Measurements from ENCODE around the gene HCFC1. TPM values are rescaled to one million over a fixed set of nuclear protein-coding genes. Genes with fewer than 3 reads are reported as not detected.
"Not testable (repeated sequence)": the region's sequence is repeated elsewhere in the genome, so short reads cannot be mapped to it uniquely, and the experiment has no call there.

HCFC1 gene
- polyA plus RNA-seq, 4 donors: 31.9 to 59.3 (median 45.1) TPM

DNA sequence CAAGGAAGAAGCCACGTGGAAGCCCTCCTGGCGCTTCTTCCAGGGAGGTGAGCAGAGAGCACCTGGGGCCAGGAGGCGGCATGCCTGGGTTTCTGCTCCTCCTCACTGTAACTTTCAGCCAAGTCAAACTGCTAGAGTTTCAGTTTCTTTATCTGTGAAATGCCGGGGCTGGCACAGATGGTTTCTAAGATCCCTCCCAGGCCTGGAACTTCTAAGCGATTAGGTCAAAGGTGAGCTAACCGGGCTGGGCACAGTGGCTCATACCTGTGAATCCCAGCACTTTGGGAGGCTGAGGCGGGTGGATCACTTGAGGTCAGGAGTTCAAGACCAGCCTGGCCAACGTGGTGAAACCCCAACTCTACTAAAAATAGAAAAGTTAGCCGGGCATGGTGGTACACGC is 8.8 kb upstream of the HCFC1 start:
- DNase-seq (ENCODE audit: low read depth in 4 of 4, low spot score in 2 of 4): not testable (repeated sequence)

DNA sequence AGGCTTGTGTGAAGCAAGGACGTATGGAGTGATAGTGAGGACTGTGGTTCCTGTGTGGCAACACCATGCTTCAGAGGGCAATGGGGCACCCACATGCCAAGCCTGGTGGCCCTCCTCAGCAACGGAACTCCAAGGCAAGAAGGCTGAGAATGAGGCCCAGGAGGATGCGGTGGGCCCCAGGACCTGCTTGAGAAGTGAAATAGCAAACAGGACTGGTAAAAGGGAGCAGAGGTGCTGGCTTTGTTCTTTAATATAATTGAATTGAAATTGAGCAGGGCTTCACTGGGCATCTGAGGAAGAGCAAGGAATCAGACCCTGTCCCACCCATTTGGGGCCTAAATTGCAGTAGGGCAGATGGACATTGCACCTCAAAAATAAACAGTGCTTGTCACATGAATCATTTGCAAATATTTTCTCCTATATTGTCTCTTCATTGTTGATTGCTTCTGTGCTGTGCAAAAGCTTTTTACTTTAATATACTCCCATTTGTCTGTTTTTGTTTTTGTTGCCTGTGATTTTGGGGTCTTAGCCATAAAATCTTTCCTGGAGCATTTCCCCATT is 3.2 kb upstream of the HCFC1 start:
- no peak for DNase-seq (ENCODE audit: low read depth in 4 of 4, low spot score in 2 of 4)

DNA sequence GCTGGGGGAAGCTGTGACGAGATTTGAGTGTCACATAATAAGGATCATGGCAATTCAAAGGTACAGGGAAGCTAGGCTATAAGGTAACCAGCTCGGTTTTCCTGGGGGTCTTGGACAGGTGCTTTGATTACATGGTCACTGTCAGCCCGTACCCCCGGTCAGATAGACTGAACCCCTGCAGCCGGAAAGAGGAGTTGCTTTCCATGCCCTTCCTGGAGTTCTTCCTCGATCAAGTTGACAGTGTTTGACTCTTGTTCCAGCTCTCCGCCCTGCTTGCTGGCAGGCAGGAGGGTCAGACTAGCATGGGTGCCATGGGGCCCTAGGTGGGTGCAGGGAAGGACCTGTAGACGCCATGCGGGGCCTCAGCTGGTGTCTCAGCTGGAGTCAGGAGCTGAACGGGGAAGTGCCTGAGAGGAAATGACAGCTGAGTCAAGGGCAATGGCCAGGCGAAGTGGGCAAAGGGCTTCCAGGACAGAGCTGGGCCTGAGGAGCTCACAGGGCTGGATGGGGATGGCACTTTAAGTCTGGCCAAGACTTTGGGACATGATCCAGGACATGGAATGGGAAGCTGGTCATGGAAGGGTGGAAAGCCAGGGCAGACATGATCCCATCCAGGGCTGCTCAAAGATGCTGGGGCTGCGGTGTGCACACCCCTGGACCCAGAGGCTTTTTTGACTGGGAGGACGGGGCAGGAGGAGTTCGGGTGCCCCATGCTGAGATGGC is 2.5 kb upstream of the HCFC1 start:
- DNase-seq (ENCODE audit: low read depth in 4 of 4, low spot score in 2 of 4): no peak

DNA sequence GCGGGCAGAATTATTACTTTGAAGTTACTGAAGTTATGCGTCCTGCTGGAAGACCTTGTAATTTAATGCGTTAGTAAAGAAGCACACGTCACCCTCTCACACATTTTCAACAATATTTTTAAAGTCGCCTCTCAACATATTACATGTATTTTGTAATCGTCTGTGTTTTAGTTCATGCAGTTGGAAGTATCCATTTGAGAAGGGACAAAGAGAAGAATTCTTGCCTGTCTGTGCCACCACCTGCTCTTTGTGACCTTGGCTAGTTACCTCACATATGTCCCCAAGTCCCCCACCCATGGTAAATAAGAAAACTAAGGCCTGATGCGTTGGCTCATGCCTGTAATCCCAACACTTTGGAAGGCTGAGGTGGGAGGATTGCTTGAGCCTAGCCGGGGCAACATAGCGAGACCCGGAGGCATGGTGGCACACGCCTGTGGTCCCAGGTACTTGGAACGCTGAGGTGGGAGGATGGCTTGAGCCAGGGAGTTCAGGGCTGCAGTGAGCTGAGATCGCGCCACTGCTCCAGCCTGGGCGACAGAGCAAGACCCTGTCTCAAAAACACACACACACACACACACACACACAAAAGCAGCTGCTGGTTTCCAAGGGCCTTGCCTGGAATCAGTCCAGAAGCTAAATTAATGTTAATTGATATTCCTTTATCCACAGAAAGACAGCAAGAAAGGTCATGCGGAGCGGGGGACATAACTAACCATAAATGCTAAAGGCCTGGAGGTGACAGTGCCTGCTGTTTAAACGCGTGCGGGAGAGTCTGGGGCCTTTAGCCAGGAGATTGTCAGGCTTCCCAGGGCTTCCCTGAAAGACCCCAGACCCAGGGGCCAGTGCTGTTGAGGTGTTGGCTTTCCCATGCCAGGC is 1.7 kb upstream of the HCFC1 start:
- DNase-seq (ENCODE audit: low read depth in 4 of 4, low spot score in 2 of 4): no peak

DNA sequence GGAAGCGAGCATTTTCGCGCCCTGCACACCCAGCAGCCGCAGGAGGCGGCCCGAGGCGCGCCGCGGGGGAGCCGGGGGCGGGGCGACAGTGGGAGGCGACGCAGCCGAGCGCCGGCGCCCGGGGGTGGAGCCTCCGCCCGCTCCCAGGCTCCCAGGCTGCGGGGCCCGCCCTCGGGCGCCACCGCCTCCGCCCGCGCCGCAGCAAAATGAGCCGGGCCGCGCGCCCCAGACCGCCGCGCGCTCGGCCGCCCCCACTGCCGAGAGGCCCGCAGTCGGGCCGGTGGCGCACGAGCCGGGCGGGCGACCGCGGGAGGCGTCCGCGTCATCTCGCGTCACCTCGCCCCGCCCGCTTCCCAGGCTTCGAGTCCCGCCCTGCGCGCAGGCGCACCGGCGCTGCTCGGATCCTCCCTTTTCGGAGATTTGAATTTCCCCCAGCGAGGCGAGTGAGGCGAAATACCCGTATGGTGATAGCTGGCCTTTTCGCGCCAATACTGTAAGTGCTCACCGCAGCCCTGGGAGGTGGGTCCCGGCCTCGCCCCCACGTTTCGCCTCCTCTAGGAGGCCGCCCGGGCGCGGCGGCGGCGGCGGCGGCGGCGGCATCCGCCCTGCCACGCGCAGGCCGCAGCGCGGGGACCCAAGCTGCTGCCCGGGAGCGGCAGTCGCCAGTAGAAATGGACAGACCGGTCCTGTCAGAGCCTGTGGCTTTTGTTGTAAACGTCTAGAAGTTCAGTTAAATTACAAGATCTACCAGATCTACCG is 929 bp upstream of the HCFC1 start, which contains the start of gene TMEM187:
Gene TMEM187, plus strand, starts transcription at position 387 of the 759 bp plus-strand sequence. CDS start 9,309 bp downstream, outside the sequence.
- DNase-seq (ENCODE audit: low read depth in 4 of 4, low spot score in 2 of 4): peak; percentile 45 to 66 (median 62)

DNA sequence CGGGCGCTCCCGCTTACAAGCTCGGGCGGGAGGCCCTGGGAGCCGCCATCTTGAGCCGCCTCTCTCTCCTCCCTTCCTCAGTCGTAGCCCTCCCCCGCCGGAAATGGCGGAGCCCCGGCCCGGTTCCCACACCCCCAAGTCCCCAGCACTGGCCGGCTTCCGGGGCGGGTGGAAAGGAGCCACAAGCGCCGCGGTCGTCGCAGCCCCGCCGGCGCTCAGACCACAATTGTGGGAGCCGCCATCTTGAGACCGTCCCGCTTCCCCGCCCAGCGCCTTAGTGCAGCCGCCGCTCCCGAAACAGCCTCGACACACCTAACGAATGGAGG is 531 bp downstream of the HCFC1 start:
- DNase-seq (ENCODE audit: low read depth in 4 of 4, low spot score in 2 of 4): peak in 2 of 4 donors; percentile 64 to 70

DNA sequence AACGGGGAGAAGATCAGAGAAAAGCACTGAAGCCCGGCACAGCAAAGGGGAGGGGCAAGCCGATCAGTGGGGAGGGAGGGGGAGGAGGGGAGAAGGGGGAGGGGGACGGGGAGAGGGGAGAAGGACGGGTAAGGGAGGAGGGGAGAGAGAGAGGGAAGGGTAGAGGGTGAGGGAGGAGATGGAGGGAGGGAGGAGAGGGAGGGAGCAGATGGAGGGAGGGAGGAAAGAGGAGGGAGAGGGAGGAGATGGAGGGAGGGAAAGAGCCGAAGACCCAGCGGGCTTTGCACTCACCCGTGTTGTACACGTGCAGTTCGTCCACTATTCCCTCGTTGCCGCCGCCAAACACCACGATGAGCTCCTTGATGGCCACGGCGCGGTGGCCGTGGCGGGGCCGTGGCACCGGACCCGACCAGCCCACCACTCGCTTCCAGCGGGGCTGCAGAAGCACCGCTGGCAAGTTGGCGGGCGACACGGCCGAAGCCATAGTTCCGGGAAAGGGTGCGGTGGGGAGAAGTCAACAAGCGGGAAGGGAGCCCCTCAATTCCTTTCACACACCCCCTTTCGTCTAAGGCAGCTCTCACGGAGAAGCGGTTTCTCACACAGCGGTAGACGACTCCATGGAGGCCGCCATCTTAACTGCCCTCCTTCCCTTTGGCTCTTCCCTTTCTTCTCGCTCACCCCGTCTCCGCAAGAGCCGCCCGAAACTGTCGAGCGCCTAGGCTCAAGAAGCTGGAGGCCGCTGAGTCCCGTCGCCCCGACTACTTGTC is 1.1 kb downstream of the HCFC1 start:
- no peak for DNase-seq (ENCODE audit: low read depth in 4 of 4, low spot score in 2 of 4)

DNA sequence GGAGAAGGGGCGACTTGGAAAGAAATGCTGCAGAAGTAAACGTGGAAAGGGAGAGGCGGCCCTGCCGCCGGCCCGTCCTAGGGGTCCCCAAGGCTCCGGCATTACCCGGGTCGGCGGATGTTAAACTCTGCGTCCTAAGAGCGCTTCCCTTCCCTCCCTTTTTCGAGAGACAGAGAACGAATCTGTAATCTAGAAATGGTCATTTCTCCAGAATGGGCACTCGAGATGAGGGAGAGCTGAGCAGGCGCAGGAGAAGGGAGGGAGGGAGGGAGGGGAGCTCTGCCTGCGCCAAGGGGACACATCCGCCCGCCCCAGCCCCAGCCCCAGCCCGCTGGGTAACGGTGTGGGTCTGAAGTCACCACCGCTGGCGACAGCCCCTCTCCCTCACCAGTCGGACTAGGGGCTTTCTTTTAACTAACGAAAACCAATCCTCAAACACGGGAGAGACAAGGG is 1.7 kb downstream of the HCFC1 start:
- DNase-seq (ENCODE audit: low read depth in 4 of 4, low spot score in 2 of 4): no peak

DNA sequence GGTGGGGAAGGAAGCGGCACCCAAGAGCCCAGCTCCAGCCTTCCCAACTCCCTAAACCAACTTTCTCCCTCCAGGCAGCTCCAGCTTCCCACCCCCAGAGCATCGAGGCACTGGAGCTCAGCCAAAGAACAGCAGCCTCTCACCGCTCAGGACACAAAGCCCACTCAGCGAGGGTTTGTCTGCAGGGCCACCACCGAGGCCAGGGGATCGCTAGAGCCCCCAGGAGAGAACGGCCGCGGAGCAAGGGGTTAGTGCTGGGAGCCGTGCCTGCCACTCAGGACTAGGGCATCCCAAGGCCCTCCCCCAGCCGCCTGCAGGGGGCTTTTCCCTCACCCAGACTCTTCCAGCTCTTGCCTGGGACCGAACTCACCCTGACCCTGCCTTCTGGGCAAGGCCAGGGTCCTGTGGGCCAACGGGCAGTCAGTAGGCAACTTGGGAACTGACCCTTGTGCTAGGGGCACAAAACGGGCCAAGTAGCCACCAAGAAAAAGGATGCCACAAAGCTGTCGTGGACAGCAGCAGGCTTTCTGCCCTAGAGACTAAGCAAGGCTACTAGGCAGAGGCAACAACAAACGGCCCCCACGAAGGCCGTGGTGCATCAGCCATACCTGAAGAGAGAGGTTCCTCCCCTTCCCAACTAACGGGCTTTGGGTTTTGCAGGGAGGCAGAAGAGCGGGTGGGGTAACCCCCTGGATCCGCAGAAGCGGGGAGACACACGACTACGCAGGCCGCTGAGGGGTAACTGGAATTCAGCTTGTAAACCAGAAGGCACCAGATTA is 2.3 kb downstream of the HCFC1 start:
- no peak for DNase-seq (ENCODE audit: low read depth in 4 of 4, low spot score in 2 of 4)

DNA sequence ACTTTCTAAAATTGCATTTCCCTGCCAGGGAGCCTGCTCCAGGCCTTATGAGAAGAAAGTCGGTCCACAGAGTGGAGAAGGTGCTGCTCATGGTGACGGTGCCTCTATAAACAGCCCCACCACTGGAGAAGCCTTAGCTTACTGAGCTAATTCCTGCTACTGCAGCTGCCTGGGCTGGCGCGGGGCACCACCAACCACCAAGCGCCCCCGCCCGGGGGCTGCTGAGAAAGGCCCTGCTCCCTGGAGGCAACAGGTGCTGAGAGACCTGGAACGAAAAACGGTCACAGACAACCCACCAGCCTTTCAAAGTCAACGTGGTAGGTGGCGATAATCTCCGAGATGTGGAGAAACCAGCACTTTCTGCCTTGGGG is 2.9 kb downstream of the HCFC1 start:
- DNase-seq (ENCODE audit: low read depth in 4 of 4, low spot score in 2 of 4): no peak

DNA sequence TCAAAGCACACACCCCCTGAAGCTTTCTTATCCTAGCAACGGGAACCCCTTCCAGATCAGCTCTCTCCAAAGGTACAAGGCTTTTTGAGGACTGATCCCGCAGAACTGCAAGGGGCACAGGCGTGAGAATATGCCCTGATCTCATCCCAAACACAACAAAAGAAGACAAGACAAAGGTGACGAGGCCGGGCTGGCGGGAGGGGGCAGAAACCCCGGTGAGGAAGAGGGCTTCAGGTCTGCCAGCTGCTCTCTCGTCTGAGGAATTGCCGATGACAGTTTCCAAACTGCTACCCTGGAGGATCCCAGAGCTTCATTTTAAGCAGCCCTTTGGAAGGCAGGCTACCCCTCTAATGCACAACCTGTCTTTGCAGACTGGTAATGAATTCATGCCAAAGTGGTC is 3.4 kb downstream of the HCFC1 start:
- no peak for DNase-seq (ENCODE audit: low read depth in 4 of 4, low spot score in 2 of 4)

DNA sequence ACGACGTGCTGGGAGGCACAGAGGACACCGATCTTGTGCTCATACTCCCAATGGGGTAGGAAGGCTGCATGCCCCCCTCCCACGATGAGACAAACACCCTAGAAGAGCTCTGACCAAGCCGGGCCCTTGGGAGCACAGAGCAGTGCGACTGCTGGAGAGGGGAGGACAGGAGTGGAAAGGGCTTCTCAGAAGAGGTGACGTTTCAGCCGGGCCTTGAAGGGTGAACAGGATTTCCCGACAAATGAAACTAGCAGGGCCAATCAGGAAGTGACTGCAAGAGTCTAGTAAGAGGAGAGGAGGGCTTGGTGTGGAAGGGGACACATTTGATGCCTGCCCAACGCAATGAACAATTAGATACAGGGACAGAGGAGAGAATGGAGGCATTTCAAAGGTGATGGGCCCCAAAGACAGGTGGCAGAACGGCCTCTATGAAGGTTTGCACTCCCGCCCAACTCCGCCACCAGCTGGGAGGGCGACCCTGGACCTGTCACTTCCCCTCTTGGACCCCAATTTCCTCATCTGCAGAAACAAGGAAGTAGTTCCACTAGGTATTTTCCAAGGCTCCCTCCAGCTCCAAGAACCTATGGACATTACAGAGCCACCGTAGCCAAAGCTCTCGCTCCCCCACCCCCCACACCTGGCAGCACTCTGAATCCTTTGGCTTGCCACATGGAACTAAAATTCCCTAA is 3.9 kb downstream of the HCFC1 start:
- DNase-seq (ENCODE audit: low read depth in 4 of 4, low spot score in 2 of 4): no peak

DNA sequence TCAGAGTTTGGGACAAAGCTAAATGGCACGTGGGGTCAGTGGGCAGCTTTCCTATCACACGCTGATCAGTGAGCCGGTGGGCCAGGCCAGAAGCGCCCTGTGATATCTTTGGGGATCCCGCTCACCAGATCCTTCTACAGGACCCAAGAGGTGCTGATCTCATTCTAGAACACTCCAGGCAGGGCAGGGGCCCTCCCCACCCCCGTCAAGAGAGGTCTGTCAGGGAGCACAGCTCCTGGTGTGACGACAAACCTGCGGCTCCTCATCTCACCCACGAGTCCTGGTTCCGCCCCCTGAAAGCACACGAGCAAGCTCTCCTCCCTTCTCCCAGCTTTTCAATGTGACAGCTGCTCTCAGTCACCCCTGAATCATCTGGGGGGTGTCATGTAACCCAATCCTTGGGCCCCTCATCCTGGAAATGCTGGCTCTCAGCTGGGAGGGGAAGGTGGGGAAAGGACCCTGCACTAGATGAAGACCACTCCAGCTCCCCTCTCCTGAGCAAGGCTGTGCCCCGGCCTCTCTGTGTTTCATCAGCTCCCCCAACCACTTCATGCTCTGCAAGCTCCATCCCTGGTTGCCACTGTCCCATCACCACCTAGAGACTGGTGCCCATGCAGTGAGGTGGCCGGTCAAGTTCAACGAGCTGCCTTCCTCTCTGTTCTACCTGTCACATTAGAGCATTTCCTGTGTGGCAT is 4.6 kb downstream of the HCFC1 start:
- no peak for DNase-seq (ENCODE audit: low read depth in 4 of 4, low spot score in 2 of 4)

DNA sequence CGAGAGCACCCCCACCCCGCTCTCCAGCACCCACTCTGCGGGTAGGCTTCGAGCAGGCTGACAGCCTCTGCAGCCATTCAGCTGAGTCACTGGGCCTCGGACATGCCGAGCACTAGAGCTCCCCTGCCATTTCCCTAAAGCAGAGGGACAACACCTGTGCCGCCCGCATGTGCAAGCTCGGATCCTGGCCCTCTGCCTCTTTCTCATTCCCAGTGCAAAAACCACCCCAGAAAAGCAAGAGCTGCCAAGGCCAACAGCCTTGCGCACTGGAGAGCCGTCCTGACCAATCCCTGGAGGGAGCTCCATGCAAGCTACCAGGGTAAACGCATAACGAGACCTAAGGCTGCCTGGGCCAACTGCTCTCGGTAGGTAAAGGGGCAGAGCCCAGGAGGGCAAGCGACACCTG is 5.3 kb downstream of the HCFC1 start:
- no peak for DNase-seq (ENCODE audit: low read depth in 4 of 4, low spot score in 2 of 4)

DNA sequence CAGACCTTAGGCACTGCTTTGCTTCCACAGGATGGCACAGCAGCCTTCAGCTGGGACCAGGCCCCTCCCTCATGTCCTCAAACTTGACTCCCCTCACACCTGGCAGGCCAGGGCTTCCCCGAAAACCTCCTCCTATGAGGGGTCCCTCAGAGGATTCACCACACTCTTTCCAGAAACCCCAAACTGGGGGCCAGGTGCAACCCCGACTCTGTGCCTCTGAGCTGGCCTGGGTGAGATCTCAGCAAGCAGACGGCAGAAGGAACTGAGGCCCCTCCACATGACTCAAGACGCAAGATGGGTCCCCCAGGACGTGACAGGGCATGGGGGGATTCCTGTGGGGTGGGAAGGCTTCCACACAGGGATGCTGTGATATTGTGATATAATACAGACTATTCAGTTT is 6.2 kb downstream of the HCFC1 start:
- no peak for DNase-seq (ENCODE audit: low read depth in 4 of 4, low spot score in 2 of 4)

DNA sequence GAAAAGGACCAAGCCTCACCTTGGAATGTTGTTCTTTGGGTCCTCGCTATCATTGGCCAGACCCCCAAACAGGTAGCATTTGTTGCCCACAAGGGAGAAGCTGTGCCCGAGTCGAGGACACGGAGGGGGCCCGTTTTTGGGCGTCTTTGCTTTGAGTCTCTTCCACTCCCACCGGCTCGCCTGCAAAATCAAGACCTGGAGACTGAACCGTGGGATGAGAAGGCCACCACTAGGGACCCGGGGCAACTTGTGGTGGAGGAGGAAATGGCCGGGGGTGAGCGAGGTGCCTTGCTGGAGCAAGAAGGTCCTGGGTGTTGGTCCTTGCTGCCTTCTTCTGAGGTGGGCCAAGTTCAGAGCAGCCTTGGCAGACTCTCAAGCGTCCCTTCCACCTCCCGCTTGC is 7.5 kb downstream of the HCFC1 start:
- DNase-seq (ENCODE audit: low read depth in 4 of 4, low spot score in 2 of 4): no peak

DNA sequence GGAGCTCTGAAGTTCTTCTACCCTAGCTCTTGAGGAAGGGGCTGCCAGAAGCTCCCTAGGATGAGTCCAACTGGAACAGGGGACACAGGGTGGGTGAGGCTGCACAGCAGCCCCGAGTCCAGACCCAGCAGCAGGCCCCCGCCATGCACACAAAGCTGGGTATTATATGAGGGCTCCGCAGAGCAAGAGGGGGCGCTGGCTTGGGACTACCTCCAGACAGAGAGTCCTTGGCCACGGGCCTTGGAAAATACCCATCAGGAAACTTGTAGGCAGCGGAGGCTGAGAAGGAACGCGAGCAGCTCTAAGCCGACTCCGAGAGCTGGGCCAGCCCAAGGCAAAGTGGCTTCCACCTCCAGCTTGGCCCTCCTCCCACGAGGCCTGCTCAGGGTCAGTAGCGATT is 8.1 kb downstream of the HCFC1 start:
- no peak for DNase-seq (ENCODE audit: low read depth in 4 of 4, low spot score in 2 of 4)

DNA sequence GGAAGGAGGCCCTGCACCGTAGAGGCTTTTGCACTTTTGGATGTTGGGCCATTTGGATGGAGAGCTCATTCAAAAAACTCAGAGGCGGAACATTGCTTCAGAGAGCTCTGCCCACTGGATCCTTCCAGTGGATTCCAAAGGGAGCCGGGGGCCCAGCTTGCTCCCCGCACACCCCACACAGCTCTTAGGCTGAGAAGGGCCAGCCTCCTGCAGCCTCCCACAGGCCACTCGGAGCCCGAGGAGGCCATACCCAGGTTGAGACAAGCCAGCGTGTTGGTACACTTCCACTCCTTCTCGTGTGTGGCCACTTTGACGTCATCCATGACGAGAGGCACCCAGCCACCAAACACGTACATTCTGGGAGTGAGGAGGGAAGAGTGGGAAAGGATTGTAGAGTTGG is 10.3 kb downstream of the HCFC1 start:
- no peak for DNase-seq (ENCODE audit: low read depth in 4 of 4, low spot score in 2 of 4)

Data from left renal cortex interstitium (tissue), 4 donors.